ENCODE data around the gene STAC2. TPM values are rescaled to one million over a fixed set of nuclear protein-coding genes. Genes with fewer than 3 reads are reported as not detected.
A peak's percentile ranks its signal among the peaks of the same experiment; 100 is the strongest.

Gene STAC2
- total and polyA plus RNA-seq, 9 of the 15 experiments (the other 6 are each of a cell fraction or from before 2014, with no cell fraction given), result not detected

DNA sequence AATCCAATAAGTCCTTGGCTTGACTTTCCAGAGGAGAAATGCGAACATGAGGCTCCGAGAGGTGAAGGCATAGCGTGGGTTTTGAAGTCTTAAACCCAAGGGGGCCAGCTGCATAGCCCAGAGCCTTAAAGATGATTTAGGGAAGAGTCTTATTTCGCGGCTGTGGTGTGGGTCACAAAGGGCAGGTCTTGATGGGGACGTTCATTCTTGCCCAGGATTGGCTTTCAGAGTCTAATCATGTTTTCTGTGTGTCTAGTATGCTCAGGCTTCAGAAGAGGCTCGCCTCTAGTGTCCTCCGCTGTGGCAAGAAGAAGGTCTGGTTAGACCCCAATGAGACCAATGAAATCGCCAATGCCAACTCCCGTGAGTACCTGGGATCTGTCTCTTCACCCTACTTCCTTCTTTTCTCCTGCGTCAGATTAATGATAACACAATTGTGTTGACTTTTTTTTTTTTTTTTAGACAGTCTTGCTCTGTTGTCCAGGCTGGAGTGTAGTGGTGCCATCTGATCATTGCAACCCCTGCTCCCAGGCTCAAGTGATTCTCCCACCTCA lies 24.7 kb downstream of the STAC2 start:
- Histone ChIP-seq H3K79me2 (ENCODE audit: control insufficient read depth, insufficient read depth, low read length) (peaks cover 43% of the 10 kb centered on the region), H3K9me1 (ENCODE audit: control insufficient read depth, insufficient read depth, low read length) (no peaks in the 10 kb centered on the region), H3K27me3 (ENCODE audit: control insufficient read depth in 2 of 2, insufficient read depth in 2 of 2, low read length in 2 of 2) (no peaks in the 10 kb centered on the region), H3K4me1 (replicated peaks in 1 of 2; ENCODE audit: control insufficient read depth in 2 of 2, insufficient read depth in 2 of 2, low read length in 2 of 2) (peaks cover 32 to 34% of the 10 kb centered on the region in 2 experiments; a peak in 4 of 5 replicates), H3K4me3 (peak overlapping the region; percentile 73), H3K36me3 (ENCODE audit: control insufficient read depth, insufficient read depth, low read length) (peaks cover 46% of the 10 kb centered on the region), H3K4me2 (ENCODE audit: insufficient read depth, low read length) (peak overlapping the region; percentile 92), H3K9me3 (replicated peaks; ENCODE audit: control insufficient read depth, insufficient read depth, low read depth, low read length) (no peaks in the 10 kb centered on the region), H4K20me1 (replicated peaks; ENCODE audit: control insufficient read depth, insufficient read depth, low read length) (peaks cover 12% of the 10 kb centered on the region), H3K9ac (ENCODE audit: insufficient read depth in 1 of 2, low read depth in 2 of 2, low read length in 2 of 2) (peak overlapping the region; percentile 98 to 99), H3K27ac (ENCODE audit: extremely low read depth, low read depth, low read length) (peak overlapping the region; percentile 99), H2AFZ (ENCODE audit: low read depth, low read length) (no peak overlapping the region)
- no TSS peak for BruUV-seq (replicated peaks)
- ChIA-PET CTCF (ENCODE audit: low intra/inter-chr PET ratio) (no interaction called here), POLR2A (interaction anchor here (0.6 to 1.5 kb wide), 3 partner anchors 22 to 358 kb away, joined by 3 to 4 read pairs (median 4); no protein-coding TSS in a partner anchor)
- intact Hi-C loops (cut with micrococcal nuclease) (no loop called here), in situ Hi-C loops (cut with MboI) (no loop called here)
- DNase-seq (ENCODE audit: extremely low read depth in 1 of 4, low spot score in 3 of 4) (peak in 1 of 4 experiments; percentile 32), ATAC-seq (no peak), FAIRE-seq (no peak)
- 2% methylated on average over 11 of the region's 11 CpGs for WGBS (ENCODE audit: insufficient coverage, low coverage, missing lambda C conversion rate)
- peak; percentile 18 for TF ChIP-seq CHD1 (IDR thresholded peaks at IDR 0.05; ENCODE audit: low read length)
- TF ChIP-seq NFIC (IDR thresholded peaks at IDR 0.05), result peak; percentile 5; the same call in 1 of the 2 replicates
- TF ChIP-seq, protein P1, sequence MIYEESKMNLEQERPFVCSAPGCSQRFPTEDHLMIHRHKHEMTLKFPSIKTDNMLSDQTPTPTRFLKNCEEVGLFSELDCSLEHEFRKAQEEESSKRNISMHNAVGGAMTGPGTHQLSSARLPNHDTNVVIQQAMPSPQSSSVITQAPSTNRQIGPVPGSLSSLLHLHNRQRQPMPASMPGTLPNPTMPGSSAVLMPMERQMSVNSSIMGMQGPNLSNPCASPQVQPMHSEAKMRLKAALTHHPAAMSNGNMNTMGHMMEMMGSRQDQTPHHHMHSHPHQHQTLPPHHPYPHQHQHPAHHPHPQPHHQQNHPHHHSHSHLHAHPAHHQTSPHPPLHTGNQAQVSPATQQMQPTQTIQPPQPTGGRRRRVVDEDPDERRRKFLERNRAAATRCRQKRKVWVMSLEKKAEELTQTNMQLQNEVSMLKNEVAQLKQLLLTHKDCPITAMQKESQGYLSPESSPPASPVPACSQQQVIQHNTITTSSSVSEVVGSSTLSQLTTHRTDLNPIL (CRISPR knock-in tag; IDR thresholded peaks at IDR 0.05), result peak; percentile 26; the same call in 1 of the 2 replicates
- TF ChIP-seq POLR2A (conservative IDR thresholded peaks at IDR 0.05), result peak; percentile 32
- peak; percentile 62 for TF ChIP-seq ZNF121 (CRISPR knock-in tag; conservative IDR thresholded peaks at IDR 0.05)
- 0 out of 2 replicates have a peak, but pooled peaks have one; percentile 43 for TF ChIP-seq SMAD4 (CRISPR knock-in tag; conservative IDR thresholded peaks at IDR 0.05)
- peak; percentile 40 for TF ChIP-seq POLR2B (IDR thresholded peaks at IDR 0.05; ENCODE audit: low read depth, partially characterized antibody)
- TF ChIP-seq, protein P2, sequence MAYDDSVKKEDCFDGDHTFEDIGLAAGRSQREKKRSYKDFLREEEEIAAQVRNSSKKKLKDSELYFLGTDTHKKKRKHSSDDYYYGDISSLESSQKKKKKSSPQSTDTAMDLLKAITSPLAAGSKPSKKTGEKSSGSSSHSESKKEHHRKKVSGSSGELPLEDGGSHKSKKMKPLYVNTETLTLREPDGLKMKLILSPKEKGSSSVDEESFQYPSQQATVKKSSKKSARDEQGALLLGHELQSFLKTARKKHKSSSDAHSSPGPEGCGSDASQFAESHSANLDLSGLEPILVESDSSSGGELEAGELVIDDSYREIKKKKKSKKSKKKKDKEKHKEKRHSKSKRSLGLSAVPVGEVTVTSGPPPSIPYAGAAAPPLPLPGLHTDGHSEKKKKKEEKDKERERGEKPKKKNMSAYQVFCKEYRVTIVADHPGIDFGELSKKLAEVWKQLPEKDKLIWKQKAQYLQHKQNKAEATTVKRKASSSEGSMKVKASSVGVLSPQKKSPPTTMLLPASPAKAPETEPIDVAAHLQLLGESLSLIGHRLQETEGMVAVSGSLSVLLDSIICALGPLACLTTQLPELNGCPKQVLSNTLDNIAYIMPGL (CRISPR knock-in tag; IDR thresholded peaks at IDR 0.05), result no peak
- 0 out of 4 replicates have a peak, but pooled peaks of 1 of the 2 experiments have one; percentile 33 for TF ChIP-seq SIN3A (IDR thresholded peaks at IDR 0.05; ENCODE audit: borderline replicate concordance in 2 of 2, control insufficient read depth in 1 of 2, low read depth in 2 of 2, low read length in 2 of 2)

Measured in K562 (cell line).